ENCODE results near the gene ADO. TPM values are rescaled to one million over a fixed set of nuclear protein-coding genes. Genes with fewer than 3 reads are reported as not detected.

Gene ADO
- total RNA-seq, 1 donor from 2014 or later: 34.5 TPM

GRCh38 chr10:62817121-62817765 lies 12.7 kb downstream of the ADO start:
- peak; percentile 61 for DNase-seq (ENCODE audit: low read depth)

GRCh38 chr10:62817766-62818425 lies 13.4 kb downstream of the ADO start:
- DNase-seq (ENCODE audit: low read depth): peak; percentile 82

GRCh38 chr10:62818426-62819011 lies 14.0 kb downstream of the ADO start:
- peak; percentile 32 for DNase-seq (ENCODE audit: low read depth)

GRCh38 chr10:62819141-62819920 lies 14.8 kb downstream of the ADO start:
- peak; percentile 4 for DNase-seq (ENCODE audit: low read depth)

GRCh38 chr10:62820586-62820985 lies 16.1 kb downstream of the ADO start:
- no peak for DNase-seq (ENCODE audit: low read depth)

GRCh38 chr10:62826273-62826672 lies 21.8 kb downstream of the ADO start:
- DNase-seq (ENCODE audit: low read depth): no peak

GRCh38 chr10:62829622-62830021 lies 25.1 kb downstream of the ADO start:
- no peak for DNase-seq (ENCODE audit: low read depth)

- DNase-seq (ENCODE audit: low read depth): no peak
Observed at GRCh38 chr10:62830679-62831078, 26.2 kb downstream of the ADO start.

- peak; percentile 79 for DNase-seq (ENCODE audit: low read depth)
Observed at GRCh38 chr10:62831346-62831745, 26.8 kb downstream of the ADO start.

GRCh38 chr10:62839590-62839989 lies 35.1 kb downstream of the ADO start:
- DNase-seq (ENCODE audit: low read depth): no peak

GRCh38 chr10:62842983-62843382 lies 38.5 kb downstream of the ADO start:
- no peak for DNase-seq (ENCODE audit: low read depth)

GRCh38 chr10:62843600-62843999 lies 39.1 kb downstream of the ADO start:
- no peak for DNase-seq (ENCODE audit: low read depth)

GRCh38 chr10:62844280-62845011 lies 39.9 kb downstream of the ADO start:
- DNase-seq (ENCODE audit: low read depth): no peak

GRCh38 chr10:62847433-62847832 lies 42.9 kb downstream of the ADO start:
- no peak for DNase-seq (ENCODE audit: low read depth)

GRCh38 chr10:62850646-62851045 lies 46.1 kb downstream of the ADO start:
- no peak for DNase-seq (ENCODE audit: low read depth)

- peak; percentile 13 for DNase-seq (ENCODE audit: low read depth)
Observed at GRCh38 chr10:62851442-62851841, 46.9 kb downstream of the ADO start.

GRCh38 chr10:62852961-62853702 lies 48.6 kb downstream of the ADO start:
- DNase-seq (ENCODE audit: low read depth): no peak

GRCh38 chr10:62853710-62854109 lies 49.2 kb downstream of the ADO start:
- DNase-seq (ENCODE audit: low read depth): no peak

- DNase-seq (ENCODE audit: low read depth): no peak
Observed at GRCh38 chr10:62856021-62856420, 51.5 kb downstream of the ADO start.

All from myocyte (in vitro differentiated cells).